HL-60 (cell line): Measurements from ENCODE around the gene ZNF213.

Experiments used
- DNase-seq, 2 experiments: peaks; one replicate each; pipeline ENCODE4 v3.0.0-alpha.2; 2010 to 2020; ENCODE audit warnings: low read depth in 1 of 2, low spot score in 1 of 2
- H3K27ac ChIP-seq: fragments of 250-450 bp; sonication (Bioruptor Pico); replicated peaks from 2 replicates; pipeline ENCODE4 v1.5.1; 2020; ENCODE audit warnings: mild to moderate bottlenecking, moderate library complexity
- H3K27me3 ChIP-seq: fragments of 250-450 bp; sonication (Bioruptor Pico); 2 replicates; pipeline ENCODE4 v1.5.1; 2021; ENCODE audit warnings: mild to moderate bottlenecking, moderate library complexity; ENCODE audit not compliant: insufficient read depth, poor library complexity, severe bottlenecking
- H3K4me3 ChIP-seq: replicated peaks from 2 replicates; pipeline ENCODE4 v1.5.1; 2011; ENCODE audit warnings: mild to moderate bottlenecking, control low read depth, low read length; ENCODE audit not compliant: insufficient read depth
- GABPA ChIP-seq: IDR thresholded peaks from 2 replicates; pipeline ENCODE4 v1.6.1; 2012; ENCODE audit warnings: low read depth
- POLR2AphosphoS5 ChIP-seq: IDR thresholded peaks from 2 replicates; pipeline ENCODE4 v1.6.1; 2012; ENCODE audit warnings: low read depth
- REST ChIP-seq: IDR thresholded peaks from 2 replicates; pipeline ENCODE4 v1.6.1; 2012; ENCODE audit warnings: low read depth; ENCODE audit not compliant: insufficient replicate concordance
- SPI1 ChIP-seq: IDR thresholded peaks from 2 replicates; pipeline ENCODE4 v1.6.1; 2012; ENCODE audit warnings: low read depth, mild to moderate bottlenecking, borderline replicate concordance
- TF ChIP-seq, protein P1 (sequence below): IDR thresholded peaks from one replicate; pipeline ENCODE4 v1.5.1; 2011; ENCODE audit warnings: low read length, control low read depth, inconsistent platforms; ENCODE audit not compliant: insufficient read depth

Gene ZNF213

GRCh38 chr16:3187798-3188674 is 53.2 kb downstream of the ZNF213 start, which contains the start of gene OR1F1:
TSS of gene OR1F1 (plus strand) at chr16:3188204.
- Histone ChIP-seq H3K27ac (no peak within 1 kb of the TSS), H3K4me3 (peak within 1 kb of the TSS; percentile 32), H3K27me3 (peaks cover 46% of the 10 kb centered on the region)
- TF ChIP-seq GABPA (no peak), REST (no peak), POLR2AphosphoS5 (no peak), SPI1 (no peak)
- TF ChIP-seq, protein P1, sequence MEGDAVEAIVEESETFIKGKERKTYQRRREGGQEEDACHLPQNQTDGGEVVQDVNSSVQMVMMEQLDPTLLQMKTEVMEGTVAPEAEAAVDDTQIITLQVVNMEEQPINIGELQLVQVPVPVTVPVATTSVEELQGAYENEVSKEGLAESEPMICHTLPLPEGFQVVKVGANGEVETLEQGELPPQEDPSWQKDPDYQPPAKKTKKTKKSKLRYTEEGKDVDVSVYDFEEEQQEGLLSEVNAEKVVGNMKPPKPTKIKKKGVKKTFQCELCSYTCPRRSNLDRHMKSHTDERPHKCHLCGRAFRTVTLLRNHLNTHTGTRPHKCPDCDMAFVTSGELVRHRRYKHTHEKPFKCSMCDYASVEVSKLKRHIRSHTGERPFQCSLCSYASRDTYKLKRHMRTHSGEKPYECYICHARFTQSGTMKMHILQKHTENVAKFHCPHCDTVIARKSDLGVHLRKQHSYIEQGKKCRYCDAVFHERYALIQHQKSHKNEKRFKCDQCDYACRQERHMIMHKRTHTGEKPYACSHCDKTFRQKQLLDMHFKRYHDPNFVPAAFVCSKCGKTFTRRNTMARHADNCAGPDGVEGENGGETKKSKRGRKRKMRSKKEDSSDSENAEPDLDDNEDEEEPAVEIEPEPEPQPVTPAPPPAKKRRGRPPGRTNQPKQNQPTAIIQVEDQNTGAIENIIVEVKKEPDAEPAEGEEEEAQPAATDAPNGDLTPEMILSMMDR = no peak
- DNase-seq = no peak

DNA sequence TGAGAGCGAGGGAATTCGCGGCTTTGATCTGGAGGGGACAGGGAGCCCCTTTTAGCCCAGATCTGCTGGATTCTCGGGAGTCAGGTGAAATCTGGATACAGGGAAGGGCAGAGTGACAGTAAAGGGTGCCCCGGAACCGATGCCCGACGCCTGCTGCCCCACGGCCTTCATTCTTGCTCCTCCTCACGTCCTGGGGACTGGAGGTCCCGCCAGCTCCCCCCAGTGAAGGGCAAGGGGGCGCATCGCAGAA is 53.8 kb downstream of the ZNF213 start:
- Histone ChIP-seq H3K27me3 (peaks cover 41% of the 10 kb centered on the region), H3K27ac (no peak overlapping the region), H3K4me3 (peak overlapping the region; percentile 32)
- DNase-seq = no peak
- TF ChIP-seq REST (no peak), GABPA (no peak), POLR2AphosphoS5 (no peak), SPI1 (no peak)
- TF ChIP-seq, protein P1 = no peak

GRCh38 chr16:3188925-3189825 is 54.3 kb downstream of the ZNF213 start:
- H3K27me3 ChIP-seq = peaks cover 35% of the 10 kb centered on the region
- H3K27ac ChIP-seq = no peak overlapping the region
- TF ChIP-seq GABPA (no peak), REST (no peak)
- TF ChIP-seq, protein P1 = no peak
- no peak for DNase-seq
- peak overlapping the region; percentile 32 for H3K4me3 ChIP-seq
